Tongue (tissue), 2 donors: ENCODE results near the gene TIAM2. TPM values are rescaled to one million over a fixed set of nuclear protein-coding genes. Genes with fewer than 3 reads are reported as not detected.

Experiments
- DNase-seq: peaks from one replicate; pipeline ENCODE4 v3.0.0-alpha.2; 2015
- total RNA-seq: library from RNA; depleted of rRNA; stranded (reverse); fragments of >200 nt; gene quantifications from one replicate; pipeline ENCODE4 v1.2.3, GENCODE V29; 2014

TIAM2 gene
- total RNA-seq, 1 donor from 2014 or later = 32.2 TPM

- no peak for DNase-seq
These were observed 308.3 kb downstream of the TIAM2 start for GRCh38 chr6:155303361-155303870.

- DNase-seq = no peak
These were observed 311.8 kb downstream of the TIAM2 start for GRCh38 chr6:155306958-155307357.
